ENCODE measurements around the gene FAM186B.
"Not testable (repeated sequence)": the region's sequence is repeated elsewhere in the genome, so short reads cannot be mapped to it uniquely, and the experiment has no call there.

Gene FAM186B

GRCh38 chr12:49605539-49605938 lies at the start of gene FAM186B:
Gene FAM186B, minus strand, starts transcription at chr12:49605639. Its CDS starts 162 bp downstream, at chr12:49605477.
- DNase-seq (ENCODE audit: low read depth), result not testable (repeated sequence)

- no peak for DNase-seq (ENCODE audit: low read depth)
Measured at GRCh38 chr12:49654715-49655114, 49.3 kb upstream of the FAM186B start.

GRCh38 chr12:49652921-49653520 lies 47.6 kb upstream of the FAM186B start:
- no peak for DNase-seq (ENCODE audit: low read depth)

DNA sequence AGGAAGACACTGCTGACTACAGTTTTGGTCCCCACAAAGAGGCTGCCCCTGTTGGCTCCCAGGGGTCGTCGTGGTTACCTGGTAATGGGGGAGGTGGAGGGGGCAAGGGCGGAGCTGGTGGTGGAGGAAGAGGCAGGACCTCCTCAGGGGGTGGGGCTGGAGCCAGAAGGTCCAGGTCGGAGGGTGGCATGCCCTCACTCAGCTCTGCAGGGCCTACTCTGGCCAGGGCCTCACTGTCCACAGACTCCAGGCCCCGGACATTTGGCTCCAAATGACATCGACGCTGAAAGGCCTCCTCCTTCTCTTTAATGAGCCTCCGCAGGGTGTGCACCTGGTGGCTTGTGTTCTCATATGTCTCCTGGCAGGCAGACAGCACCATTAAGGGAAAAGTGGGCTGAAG lies 46.4 kb upstream of the FAM186B start:
- DNase-seq (ENCODE audit: low read depth), result no peak

DNA sequence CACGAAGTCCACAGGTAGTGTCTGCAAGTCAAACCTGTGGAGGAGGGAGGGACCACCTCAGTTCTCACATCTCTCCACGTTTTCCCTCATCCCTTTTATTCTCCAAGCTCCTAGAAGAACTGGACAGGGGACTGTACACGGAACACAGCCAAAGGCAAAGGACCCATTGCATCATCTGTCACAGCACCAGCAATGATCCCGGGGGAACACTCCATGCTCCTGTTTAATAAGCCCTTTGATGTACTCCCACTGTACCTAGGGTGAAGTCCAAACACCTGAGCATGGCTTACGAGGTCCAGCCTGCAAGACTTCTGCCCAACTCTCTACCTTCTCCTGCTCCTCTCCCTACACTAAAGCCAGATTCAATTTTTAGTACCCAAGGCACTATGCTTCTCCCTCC lies 44.5 kb upstream of the FAM186B start:
- no peak for DNase-seq (ENCODE audit: low read depth)

DNA sequence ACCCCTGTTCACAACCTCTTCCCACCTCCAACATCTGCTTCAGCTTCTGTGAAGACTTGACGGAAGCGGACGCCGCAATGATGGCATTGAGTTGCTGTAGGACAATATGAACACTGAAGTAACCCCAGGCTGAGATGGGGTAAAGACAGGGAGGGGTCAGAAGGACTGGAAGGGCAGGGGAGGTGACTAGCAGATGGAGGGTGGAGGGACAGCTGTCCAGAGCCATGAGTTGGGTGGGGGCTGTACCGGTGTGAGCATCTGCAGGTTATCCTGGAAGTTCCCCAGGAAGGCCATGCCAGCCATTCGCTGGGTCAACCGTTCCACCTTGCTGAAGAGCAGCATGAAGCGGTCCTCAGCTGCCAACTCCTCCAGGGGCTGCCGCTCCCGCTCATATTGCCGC lies 44.0 kb upstream of the FAM186B start:
- no peak for DNase-seq (ENCODE audit: low read depth)

- no peak for DNase-seq (ENCODE audit: low read depth)
Measured at GRCh38 chr12:49648712-49649003, 43.2 kb upstream of the FAM186B start.

GRCh38 chr12:49647827-49648711 lies 42.6 kb upstream of the FAM186B start:
- DNase-seq (ENCODE audit: low read depth), result no peak

GRCh38 chr12:49646871-49647654 lies 41.6 kb upstream of the FAM186B start:
- DNase-seq (ENCODE audit: low read depth), result no peak

- no peak for DNase-seq (ENCODE audit: low read depth)
Measured at GRCh38 chr12:49646331-49646830, 40.9 kb upstream of the FAM186B start.

DNA sequence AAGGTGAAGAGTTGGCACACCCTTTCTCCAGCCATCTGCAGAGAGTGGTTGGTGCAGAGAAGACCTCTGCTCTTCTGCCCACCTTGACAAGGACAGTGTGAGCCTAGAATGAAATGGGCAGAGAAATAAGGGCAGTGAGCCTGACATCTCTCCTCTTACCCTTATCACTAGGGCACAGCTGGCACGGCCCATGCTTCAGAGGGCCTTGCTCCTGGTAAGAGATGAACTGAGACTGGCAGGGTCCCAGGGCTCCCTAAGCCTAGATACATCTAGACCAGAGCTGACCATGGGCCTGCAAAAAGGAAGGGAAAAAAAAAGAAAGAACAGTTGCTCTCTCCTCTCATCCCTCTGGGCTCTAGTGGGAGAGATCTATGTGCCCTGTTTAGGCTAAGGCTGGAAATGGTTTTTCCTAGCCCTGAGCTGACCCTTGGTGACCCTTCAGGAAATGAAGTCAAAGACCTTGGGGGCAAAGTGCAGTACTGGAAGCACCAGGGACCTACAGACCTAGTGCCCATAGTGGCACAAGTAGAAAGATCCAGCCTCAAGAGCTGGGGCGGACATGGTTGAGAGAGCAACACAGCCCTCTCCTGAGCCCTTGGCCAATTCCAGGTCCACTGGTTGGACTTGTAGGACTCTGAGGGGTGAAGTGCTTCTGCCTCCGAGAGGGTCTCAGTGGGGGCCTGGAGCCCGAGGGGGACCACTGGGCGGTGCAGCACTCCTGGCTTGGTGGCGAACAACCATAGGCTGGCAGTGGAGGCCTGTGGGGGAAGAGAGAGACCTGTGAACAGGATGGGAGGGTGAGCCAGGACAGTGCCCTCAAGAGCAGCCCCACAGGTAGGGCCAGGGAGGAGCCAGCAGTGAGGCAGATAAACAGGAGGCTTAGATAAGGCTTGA lies 40.0 kb upstream of the FAM186B start:
- no peak for DNase-seq (ENCODE audit: low read depth)

GRCh38 chr12:49644620-49644994 lies 39.2 kb upstream of the FAM186B start:
- DNase-seq (ENCODE audit: low read depth), result no peak

DNA sequence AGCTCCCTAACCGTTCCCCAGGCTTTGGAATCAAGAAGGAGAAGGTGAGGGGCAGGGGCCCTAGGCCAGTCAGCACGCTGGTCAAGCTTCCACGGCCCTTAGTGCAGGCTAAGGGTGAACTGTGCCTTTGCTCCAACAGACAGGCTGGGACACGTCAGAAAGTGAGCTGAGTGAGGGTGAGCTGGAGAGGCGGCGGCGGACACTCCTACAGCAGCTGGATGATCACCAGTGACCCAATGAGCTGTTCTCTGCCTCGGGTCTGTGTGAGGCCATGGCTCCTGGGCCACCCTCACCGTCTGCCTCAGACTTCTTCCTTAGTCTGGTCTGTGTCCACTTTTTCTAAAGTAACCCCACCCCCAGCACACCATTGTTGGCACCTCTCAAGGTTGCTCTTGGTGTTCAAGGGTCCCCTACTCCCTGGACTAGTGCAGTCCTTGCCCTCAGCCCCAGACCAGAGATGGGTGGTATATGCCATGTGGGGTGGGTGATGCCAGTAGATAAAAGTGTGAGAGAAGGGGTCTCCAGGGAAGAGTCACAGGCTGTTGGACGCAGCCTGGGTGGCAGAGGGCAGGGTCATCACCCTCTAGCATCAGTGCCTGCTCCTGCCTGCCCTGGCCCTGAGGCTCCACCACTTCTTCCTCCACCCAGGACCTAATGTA lies 38.7 kb upstream of the FAM186B start:
- DNase-seq (ENCODE audit: low read depth), result no peak

DNA sequence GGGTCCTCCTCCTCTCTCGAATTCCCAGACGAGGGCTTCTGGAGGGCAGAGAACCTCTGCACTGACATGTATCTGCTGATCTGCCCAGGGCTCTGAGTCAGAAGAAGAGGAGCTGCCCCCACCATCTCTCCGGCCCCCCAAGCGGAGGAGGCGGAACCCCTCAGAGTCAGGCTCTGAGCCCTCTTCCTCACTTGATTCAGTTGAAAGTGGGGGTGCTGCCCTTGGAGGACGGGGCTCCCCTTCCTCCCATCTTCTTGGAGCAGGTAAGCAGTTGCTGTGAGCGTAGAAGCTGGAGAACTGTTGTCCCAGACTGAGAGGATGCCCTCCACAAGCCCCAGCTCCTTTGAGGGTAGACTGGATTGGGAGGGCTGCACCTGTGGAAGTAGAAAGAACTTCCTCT lies 37.7 kb upstream of the FAM186B start:
- no peak for DNase-seq (ENCODE audit: low read depth)

- no peak for DNase-seq (ENCODE audit: low read depth)
Measured at GRCh38 chr12:49642370-49642802, 36.9 kb upstream of the FAM186B start.

DNA sequence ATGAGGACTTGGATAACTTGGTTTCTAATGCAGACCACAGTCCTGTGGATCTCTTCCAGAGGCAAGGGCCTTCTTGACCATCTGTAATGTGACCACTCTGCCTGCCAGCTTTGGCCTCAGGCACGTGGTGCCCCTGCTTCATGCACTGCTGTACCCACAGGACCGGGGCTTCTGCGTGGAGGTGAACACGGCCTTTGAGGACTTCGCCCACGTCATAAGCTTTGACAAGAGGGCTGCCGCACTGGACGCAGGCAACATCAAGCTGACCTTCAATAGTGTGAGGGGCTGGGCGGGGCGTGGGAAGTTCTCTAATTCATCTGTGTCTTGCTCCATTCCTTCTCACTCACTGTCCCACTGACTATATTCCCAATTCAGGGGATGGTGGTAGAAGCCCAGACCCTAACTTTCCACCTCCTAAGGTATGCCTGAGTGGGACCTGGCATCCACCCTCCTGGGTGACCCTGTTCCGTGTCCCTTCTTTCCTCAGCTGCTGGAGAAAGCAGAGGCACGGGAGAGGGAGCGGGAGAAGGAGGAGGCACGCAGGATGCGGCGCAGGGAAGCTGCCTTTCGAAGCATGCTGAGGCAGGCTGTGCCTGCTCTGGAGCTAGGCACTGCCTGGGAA lies 36.4 kb upstream of the FAM186B start:
- DNase-seq (ENCODE audit: low read depth), result no peak

GRCh38 chr12:49636979-49637755 lies 31.7 kb upstream of the FAM186B start:
- DNase-seq (ENCODE audit: low read depth), result no peak

DNA sequence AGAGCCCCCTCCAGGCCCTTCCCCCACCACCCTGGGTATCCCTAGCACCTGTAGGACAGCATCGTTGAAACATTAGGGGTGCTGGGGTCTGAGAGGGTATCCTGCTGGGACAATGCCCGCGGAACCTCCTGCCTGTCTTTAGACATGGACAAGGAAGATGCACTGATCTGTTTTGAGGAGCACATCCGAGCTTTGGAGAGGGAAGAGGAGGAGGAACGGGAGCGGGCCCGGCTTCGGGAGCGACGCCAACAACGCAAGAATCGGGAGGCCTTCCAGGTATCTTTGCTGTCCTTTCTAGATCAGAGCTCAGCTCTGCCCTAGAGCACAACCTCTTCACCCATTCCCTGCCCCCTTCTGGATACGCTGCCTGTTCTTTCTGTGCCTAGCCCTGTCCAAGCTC lies 31.1 kb upstream of the FAM186B start:
- no peak for DNase-seq (ENCODE audit: low read depth)

GRCh38 chr12:49635656-49636055 lies 30.2 kb upstream of the FAM186B start:
- DNase-seq (ENCODE audit: low read depth), result no peak

DNA sequence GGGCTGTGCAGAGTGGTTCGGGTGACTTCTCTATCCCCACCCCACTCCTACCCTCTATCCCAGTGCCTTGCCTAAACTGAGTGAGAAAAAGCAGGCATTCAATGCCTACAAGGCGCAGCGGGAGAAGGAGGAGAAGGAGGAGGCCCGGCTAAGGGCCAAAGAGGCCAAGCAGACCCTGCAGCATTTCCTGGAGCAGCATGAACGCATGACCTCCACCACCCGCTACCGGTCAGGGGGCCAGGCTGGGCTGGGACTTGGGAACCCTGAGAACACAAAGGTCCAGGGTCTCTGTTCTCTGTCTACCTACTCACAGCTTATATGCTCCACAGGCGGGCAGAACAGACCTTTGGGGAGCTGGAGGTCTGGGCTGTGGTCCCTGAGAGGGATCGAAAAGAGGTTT lies 29.6 kb upstream of the FAM186B start:
- no peak for DNase-seq (ENCODE audit: low read depth)
